GM21390 (cell line): ENCODE data around the gene DYTN.

Experiments
- ATAC-seq: cut with Tn5 transposase; IDR thresholded peaks from one replicate; pipeline ENCODE4 v1.9.1; 2021; ENCODE audit not compliant: unreplicated experiment

Gene DYTN

DNA sequence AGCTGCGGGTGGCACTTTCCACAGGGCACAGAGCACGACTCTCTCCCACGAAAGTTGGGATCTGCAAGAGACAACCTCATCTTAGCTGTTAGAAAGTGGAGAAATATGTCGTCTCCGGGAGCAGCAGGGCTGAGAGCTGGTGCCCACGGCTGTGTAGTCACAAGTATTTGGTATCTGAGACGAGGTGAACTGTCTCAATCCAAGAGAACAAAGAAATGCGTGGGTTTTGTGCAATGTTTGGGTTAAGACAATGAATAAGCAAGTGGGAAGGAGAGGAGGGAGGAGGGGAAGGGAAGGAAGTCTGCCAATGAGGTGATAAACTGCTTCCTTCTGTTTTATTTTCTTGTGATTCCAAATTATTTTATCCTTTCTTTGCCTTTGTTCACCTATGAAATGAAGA is 18.0 kb downstream of the DYTN start:
- ATAC-seq, result no peak

DNA sequence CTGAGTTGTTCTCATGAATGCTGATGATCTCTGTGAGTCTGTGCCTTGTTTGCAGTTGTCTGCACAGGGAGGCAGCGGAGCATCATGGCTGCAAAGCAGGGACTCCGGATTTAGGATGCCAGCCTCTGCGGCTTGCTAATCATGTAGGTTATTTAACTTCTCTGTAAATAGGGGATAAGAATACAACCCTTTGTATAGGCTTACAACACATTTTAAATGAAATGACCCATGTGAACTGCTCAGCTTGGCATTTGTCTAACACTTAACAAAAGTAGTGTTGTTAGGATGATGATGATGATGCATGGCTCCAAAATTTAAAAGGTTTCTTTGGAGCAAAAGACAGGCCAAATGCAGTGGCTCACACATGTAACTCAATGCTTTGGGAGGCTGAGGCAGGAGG is 19.4 kb downstream of the DYTN start:
- no peak for ATAC-seq

GRCh38 chr2:206696910-206697309 is 21.3 kb downstream of the DYTN start:
- ATAC-seq, result no peak

- ATAC-seq, result peak; percentile 83
These were observed 24.6 kb downstream of the DYTN start for GRCh38 chr2:206693399-206694137.

GRCh38 chr2:206692971-206693370 is 25.2 kb downstream of the DYTN start:
- ATAC-seq, result no peak

- ATAC-seq, result no peak
These were observed 29.2 kb downstream of the DYTN start for GRCh38 chr2:206688990-206689389.

DNA sequence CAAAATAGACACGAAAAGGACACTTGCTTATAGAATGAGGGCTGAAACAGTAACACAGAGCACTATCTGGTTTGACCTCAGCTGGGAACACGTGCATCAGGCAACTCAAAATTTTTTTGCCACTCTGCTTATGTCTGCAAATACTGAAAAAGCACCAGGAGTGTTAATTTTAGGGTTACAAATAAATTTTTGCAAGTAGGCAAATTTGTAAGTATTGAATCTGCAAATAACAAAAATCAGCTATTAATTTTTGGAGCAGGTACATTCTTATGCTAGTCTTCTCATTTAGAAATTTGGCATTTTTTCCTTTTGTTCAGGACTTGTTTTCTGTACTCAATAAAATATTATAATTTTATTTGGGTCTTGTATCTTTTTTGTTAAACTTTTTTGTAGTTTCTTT is 29.7 kb downstream of the DYTN start:
- no peak for ATAC-seq

DNA sequence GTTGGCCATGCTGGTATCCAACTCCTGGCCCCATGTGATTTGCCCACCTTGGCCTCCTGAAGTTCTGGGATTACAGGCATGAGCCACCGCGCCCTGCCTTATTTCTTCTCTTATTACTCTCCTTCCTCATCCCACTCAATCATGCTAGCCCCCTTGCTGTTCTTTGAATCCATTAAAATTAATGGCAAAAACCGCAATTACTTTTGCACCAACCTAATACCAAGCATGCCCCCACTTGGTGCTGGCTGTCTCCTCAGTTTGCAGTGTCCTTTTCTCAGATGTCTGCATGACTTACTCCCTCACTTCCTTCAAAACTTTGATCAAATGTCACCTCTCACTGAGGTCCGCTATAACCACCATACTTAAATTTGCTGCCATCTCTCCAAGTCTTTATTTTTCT is 34.6 kb downstream of the DYTN start:
- no peak for ATAC-seq

DNA sequence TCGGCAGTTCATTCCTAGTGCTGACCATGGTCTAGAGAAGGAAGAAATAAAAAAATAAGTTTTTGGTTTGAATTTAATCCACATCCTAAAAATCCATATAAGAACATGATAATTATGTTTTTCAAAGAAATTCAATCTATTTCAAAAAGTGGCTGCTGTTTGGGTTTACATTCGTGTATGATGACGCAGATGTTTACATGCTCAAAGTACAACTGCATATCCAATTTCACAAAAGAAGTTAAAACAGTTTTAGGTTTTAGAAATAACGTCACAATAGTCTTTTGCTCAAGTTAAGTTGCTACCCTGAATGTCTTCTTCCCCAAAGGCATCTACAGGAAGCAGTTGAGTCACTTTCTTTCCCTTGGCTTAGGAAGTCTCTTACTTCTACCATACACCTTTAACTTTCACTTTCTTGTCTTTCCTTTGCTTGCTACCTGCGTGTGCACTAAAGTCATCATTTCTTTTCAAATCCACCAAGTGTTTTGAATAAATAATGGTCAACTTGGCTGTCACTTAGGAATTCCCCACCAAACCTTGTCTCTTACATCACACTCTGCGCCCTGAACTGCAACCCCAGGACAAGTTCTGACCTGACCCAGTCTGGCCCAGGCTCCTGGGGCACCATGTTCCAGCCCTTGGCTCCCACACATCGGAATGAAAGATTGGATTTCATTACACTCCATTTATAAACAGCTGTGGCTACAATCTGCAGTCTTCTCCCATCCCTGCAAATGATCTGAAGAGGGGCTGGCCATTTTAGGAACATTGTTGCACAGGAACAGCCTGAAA is 47.5 kb downstream of the DYTN start:
- ATAC-seq, result no peak

- ATAC-seq, result no peak
These were observed 52.9 kb downstream of the DYTN start for GRCh38 chr2:206665251-206665650.

DNA sequence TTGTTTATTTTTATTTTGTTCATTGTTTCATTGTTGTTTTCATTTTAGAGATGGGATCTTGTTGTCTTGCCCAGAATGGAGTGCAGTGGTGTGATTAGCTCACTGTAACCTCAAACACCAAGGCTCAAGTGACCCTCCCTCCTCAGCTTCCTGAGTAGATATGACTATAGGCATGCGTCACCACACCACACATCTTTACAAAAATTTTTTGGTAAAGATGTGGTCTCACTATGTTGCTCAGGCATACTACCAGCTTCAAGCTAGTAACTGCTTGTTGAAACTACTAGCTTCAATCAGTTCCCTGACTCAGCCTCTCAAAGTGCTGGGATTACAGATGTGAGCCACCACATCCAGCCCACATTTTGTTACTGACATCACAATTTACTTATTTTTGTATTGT is 61.1 kb downstream of the DYTN start:
- ATAC-seq, result no peak

GRCh38 chr2:206647985-206648384 is 70.2 kb downstream of the DYTN start:
- no peak for ATAC-seq

GRCh38 chr2:206642075-206643025 is 75.8 kb downstream of the DYTN start, which contains the start of gene FAM237A:
Gene FAM237A, plus strand, starts transcription at chr2:206642487. Its CDS starts 1,750 bp downstream, at chr2:206644237.
- ATAC-seq, result no peak

DNA sequence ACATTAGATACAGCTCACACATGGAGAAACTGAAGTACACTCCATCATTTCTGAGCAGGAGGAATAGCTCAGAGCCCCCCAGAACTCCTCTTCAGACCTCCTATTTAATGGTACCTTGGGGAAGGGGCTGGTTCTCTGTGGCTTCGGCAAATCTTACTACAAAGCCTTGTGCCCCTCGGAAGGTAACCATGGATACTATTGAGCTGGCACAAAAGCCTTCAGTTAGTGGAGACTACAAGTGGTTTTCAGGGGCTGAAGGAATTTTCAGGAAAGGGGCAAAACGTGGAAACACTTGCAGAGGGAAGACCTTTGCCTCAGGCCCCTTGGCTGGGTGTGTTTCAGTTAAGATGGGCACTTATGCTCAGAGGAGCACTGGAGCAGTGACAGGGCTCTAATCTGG is 77.0 kb downstream of the DYTN start:
- no peak for ATAC-seq

DNA sequence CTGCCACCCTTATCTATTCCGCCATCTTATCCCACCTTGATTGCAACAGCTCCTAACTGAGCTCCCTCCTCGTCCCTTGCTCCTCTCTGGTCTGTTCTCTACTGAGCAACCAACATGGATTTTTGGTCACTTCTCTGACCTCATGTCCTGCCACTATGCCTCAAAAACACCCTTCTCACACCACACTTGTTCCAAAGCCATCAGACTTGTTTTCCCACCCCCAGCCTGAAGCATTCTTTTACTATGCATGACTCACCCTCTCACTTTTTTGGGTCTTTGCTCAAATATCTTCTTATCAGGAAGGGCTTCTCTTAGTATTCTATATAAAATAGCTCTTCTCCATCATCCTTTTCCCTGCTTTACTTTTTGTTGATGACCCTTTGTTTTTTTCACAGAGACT is 78.6 kb downstream of the DYTN start:
- no peak for ATAC-seq

- no peak for ATAC-seq
These were observed 83.2 kb downstream of the DYTN start for GRCh38 chr2:206635015-206635414.

GRCh38 chr2:206631340-206631739 is 86.9 kb downstream of the DYTN start:
- no peak for ATAC-seq

DNA sequence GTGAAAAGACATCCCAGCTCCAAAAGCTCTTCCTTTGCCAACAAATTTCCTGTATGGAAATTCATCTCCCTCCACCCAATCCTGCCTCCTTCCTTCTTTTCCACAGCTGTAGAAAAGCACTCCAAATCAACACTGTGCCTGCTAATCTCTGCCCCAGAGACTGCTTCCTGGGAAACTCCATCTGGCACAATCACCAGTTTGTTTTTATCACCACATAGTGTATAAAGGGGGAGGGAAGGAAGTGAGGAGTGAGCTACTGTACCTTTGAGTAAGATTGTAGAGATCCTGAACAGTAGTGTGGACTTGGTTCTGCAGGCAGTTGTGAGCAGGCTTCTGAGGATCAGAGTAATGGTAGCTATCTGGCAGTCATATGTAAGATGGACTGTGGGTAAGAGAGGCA is 90.6 kb downstream of the DYTN start:
- ATAC-seq, result no peak

GRCh38 chr2:206626108-206626507 is 92.1 kb downstream of the DYTN start:
- no peak for ATAC-seq

GRCh38 chr2:206619011-206619410 is 99.2 kb downstream of the DYTN start:
- ATAC-seq, result no peak

GRCh38 chr2:206616151-206616550 is 102.0 kb downstream of the DYTN start:
- ATAC-seq, result no peak
